NCI-H345 treated with DMSO at 0.1 percent for 48 hours (cell line): Measurements from ENCODE around the gene PSD2.
A peak's percentile ranks its signal among the peaks of the same experiment; 100 is the strongest.

Experiments used
- DNase-seq: peaks from one replicate; lab custom pipeline; 2025; ENCODE audit not compliant: unreplicated experiment; lab: John Stamatoyannopoulos, UW

Gene PSD2

GRCh38 chr5:139835656-139836055, 40.0 kb downstream of the PSD2 start:
- no peak for DNase-seq

- no peak for DNase-seq
Measured at GRCh38 chr5:139836469-139837208, 41.0 kb downstream of the PSD2 start.

GRCh38 chr5:139837711-139838380, 42.2 kb downstream of the PSD2 start:
- DNase-seq = no peak

GRCh38 chr5:139838381-139839197, 43.0 kb downstream of the PSD2 start:
- no peak for DNase-seq

DNA sequence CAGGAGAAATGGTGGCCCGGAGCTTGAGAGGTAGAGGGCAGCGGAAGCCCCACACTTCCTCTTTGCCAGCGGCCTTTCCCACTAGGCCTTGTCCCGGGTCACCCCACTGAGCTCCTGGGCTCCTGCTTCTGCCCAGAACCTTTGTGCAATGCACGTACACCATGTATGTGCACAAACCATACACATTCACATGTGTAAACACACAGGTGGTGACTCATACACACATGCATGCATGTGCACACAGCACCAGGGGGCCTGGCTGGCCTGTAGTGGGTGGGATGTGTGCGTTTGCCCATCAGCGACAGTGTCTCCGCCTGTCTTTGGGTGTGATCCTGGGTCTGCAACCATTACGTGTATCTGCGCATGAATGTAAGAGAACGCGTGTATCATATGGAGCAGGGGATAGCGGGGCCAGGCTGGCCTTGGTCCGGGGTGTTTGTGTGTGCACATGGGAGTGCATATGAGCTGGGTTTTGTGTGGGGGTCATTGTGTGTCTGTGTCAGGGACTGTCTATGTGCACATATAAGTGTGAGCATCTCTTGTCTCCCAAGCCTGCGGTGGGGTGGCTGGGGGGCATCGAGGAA, 43.7 kb downstream of the PSD2 start:
- no peak for DNase-seq

DNA sequence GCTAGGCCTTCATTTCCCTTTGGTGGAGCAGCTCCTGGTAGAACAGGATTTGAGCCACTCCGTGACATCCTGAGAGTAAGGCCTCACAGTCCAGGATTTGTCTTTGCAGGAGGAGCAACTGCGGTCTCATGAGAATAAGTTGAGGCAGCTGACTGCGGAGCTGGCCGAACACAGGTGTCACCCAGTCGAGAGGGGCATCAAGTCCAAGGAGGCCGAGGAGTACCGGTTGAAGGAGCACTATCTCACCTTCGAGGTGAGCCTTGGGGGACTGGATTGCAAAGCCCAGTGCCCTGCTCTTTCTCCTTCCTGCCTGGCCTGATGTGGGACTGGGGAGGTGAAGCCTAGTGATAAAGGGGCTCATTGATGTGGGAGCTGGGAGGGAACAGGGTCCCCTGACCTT, 44.3 kb downstream of the PSD2 start:
- no peak for DNase-seq

GRCh38 chr5:139841549-139841948, 45.9 kb downstream of the PSD2 start:
- DNase-seq = no peak

GRCh38 chr5:139842321-139842720, 46.7 kb downstream of the PSD2 start:
- DNase-seq = no peak

- no peak for DNase-seq
Measured at GRCh38 chr5:139843991-139844390, 48.4 kb downstream of the PSD2 start.

GRCh38 chr5:139844472-139845145, 49.0 kb downstream of the PSD2 start:
- peak; percentile 39 for DNase-seq

- DNase-seq = no peak
Measured at GRCh38 chr5:139845846-139846681, 50.5 kb downstream of the PSD2 start.

DNA sequence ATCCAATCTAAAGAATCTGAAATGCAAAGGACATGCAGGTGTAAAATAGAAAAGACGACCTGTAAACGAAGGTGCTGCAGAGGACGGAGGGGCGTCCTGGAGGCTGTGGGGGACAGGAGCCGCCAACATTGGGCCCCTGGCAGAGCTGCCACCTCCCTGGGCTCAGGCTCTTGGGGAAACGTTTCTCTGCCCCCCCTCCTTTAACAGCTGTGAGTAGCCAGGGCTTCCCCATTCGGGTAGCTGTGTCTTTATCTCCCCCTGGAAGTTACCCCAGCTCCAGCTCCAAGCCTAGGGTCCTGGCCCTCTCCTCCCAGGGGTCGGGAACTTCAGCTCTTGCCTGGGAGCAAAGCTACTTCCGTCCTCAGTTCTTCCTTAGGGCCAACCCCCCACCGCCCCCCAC, 51.5 kb downstream of the PSD2 start:
- DNase-seq = no peak

- no peak for DNase-seq
Measured at GRCh38 chr5:139847790-139848507, 52.3 kb downstream of the PSD2 start.

DNA sequence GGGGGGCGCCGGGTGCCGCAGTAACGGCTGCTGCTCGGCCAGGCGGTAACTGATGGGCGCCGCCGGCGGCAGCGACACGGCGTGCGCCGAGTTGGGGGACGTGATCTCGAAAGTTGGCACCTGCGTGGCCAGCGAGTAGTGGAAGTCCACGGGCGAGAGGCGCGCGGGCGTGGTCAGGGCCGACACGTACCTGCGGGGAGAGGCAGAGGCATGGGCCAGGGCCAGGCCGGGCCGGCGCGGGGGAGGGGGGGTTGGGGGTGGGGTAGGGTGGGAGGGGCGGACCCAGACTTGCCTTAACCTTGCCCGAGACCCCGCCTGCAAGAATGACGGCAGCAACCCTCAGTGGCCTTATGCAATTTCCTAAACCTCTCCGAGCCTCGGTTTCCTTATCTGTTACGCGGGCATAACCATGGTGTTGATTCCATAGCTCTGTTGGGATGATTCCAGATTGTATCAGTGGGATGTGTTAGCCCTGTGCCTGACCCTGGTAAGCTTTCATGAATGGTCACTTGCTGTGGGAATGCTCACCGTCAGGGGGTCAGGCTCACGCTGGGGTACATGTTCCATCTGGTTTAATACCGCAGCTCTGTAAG, 53.0 kb downstream of the PSD2 start:
- DNase-seq = no peak

DNA sequence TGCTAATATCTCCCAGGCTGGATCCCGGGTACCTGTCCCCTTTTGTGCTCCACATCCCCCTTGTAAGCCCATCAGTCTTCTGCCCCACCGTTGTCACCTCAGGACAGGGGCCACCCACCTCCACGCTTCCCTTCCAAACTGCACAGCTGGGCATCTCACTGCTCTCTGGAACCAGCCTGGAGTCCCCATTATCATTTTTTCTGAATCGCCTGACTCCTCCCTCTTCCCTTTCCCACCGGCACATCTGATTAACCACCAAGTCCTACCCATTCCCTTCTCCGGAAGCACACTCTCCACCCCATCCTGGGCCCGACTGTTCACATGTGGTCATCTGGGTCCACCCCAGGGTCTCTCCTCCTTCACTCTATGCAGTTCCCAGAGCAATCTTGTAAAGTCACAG, 53.9 kb downstream of the PSD2 start:
- no peak for DNase-seq

DNA sequence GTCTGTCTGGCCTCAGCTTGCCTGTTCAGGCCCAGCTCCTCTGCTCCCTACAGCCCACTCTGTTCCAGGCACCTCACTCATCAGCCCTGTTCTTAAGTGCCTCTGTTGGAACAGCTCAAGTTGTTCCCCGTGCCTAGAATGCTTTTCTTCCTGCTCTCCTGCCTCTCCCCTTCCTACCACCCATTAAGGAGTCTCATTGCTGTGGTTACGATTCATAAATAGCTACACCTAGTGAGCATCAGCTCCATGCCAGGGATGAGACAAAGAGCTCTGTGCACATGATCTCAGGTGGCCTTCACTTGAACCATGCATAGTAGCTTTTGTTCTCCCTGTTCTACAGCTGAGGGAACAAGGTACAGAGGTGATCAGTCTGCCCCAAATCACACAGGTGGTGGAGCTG, 54.3 kb downstream of the PSD2 start:
- DNase-seq = no peak

GRCh38 chr5:139850423-139851016, 54.9 kb downstream of the PSD2 start:
- DNase-seq = no peak

DNA sequence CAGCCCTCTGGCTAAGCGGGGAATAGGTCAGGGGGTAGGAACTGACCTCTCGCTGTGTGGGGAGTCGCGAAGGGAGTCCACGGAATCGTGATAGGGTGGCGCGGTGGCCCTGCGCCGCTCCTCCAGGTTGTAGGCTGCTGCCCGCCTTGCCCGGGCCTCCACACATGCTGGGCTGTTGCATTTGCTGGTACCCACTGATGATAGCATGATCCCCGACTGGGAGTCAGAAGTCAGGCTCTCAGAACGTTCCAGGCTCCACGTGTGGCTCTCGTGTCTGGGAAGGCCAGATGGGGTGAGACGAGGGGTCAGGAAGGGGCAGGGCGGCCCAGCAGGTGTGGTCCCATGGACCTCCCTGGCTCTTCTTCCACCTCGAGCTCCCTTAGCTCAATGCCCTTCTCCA, 56.0 kb downstream of the PSD2 start:
- DNase-seq = no peak

GRCh38 chr5:139852696-139853095, 57.1 kb downstream of the PSD2 start:
- DNase-seq = no peak
